ENCODE results near the gene IQGAP3.
"Not testable (repeated sequence)": the region's sequence is repeated elsewhere in the genome, so short reads cannot be mapped to it uniquely, and the experiment has no call there.

The IQGAP3 gene

DNA sequence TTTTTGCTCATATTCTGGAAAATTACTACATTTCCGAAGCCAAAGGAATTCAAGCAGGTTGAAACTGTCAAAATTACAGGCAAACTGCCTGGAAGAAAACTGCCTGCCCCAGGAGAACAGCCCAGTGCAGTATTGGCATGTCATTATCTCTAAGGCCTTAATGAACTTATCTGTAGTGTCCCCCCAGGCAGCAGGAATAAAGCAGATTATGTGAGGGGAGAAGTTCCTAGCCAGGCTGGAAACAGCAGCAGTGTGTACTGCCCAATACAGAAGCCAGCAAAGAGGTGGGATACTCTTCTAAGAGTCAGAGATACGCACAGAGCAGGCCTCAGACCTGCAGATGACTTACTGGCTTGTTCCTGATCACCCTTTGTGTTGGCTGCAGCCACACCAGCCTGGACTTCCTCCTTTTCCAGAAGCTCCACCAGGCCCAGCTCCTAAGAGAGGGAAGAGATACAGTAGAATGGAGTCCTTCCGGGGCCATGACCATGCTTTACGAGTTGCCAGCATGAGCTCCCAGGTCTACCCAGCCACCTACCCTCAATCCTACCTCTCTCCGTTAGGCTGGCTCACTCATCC lies 11.7 kb downstream of the IQGAP3 start:
- DNase-seq = no peak

DNA sequence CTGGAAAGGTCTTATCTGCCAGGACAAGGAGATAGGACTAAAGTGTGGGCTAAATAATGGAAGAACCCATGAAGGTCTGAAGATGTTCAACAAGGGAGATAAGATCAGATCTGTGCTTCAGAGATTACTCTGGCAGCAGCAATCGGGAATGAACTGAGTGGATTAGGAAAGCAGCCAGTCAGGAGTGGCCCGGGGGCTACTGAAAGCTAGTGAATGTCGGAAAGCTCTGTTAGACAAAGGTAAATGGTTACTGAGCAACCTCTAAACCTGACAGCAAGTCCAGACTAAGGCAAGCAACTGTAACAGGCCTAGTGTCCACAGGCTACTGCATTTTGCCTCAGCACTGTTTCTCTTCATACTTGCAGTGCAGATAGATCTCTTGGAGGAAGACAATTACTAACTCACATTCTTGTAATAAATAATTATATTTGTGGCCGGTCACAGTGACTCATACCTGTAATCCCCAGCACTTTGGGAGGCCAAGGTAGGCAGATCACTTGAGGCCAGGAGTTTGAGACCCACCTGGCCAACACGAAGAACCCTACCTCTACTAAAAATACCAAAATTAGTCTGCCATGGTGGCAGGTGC lies 12.5 kb downstream of the IQGAP3 start:
- DNase-seq = no peak

DNA sequence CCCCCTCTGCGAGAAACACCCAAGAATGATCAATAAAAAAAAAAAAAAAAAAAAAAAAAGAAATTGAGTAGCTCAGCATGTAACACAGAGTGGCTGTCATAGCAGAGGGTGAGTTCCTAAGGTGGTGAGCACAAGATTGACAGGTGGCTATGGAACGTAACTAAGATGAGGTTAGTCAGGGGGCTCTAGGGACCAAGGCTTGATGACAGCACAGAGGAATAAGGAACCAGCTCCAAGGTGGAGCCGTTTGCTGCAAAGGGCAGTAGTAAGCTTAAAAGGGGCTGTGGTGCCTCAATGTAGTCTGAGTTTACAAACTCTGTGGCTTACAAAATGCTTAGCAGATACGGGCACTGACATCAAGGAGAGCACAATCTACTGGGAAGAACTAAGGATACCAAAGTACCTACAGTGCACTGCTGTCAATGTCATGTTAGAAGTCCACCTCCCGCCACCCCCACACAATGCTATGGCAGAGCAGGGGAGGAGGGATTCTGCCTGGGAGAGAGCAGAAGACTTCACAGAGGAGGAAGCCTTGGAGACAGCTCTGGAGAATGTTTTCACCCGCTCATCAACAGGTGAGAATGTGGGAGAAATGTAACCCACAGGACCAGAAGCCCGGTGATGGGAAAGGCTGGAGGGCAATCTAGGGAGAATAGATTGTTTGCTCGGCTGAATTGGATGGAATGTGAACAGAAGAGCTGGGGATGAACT lies 13.1 kb downstream of the IQGAP3 start:
- no peak for DNase-seq

DNA sequence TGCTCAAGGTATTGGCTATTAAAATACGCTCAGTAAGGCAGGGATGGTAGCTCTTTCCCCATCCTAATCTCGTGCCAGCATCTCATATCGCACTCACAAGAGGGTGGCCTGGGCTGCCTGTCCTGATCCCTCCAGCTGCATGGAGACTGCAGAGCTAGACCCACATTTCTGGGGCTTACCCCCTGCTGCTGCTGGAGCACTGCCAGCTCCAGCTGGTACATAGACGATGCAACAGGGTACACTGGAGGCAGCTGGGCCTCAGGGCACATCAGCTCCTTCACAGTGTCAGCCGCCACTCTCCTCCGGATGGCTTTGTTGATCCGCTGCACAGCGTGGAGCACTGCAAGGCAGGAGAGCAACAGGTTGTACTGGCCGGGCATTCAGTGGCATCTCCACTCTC lies 16.0 kb downstream of the IQGAP3 start:
- DNase-seq = no peak

DNA sequence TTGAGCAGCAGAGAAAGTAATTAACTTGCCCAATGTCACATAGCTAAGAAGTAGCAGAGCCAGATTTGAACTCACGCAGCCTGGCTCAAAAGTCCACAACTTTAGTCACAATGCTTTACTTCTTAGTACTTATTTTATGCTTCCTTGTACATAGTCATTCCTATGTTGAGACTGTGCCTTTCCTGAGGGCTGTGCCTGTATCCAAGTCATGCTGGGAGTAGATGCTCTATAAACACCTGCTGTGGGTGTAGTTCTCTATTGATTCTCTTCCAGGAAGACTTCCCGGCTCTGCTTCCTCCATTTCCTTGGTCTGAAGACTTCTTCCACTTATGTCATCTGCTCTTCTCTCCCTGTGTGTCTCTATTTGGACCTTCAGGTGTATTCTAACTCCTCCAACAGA lies 16.6 kb downstream of the IQGAP3 start:
- DNase-seq = no peak

DNA sequence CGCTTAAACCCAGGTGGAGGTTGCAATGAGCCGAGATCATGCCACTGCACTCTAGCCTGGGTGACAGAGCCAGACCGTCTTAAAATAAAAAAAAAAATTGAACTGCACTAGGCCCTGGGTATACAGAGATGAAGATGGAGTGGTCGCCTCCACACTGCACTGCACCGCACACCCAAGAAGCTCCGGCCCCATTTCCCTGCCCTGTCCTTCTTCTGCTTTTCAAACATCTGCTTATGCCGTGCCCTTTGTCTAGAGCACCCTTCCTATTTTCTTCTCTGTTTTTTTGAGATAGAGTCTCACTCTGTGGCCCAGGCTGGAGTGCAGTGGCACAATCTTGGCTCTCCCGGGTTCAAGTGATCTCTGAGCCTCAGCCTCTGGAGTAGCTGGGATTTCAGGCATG lies 17.4 kb downstream of the IQGAP3 start:
- DNase-seq = no peak

DNA sequence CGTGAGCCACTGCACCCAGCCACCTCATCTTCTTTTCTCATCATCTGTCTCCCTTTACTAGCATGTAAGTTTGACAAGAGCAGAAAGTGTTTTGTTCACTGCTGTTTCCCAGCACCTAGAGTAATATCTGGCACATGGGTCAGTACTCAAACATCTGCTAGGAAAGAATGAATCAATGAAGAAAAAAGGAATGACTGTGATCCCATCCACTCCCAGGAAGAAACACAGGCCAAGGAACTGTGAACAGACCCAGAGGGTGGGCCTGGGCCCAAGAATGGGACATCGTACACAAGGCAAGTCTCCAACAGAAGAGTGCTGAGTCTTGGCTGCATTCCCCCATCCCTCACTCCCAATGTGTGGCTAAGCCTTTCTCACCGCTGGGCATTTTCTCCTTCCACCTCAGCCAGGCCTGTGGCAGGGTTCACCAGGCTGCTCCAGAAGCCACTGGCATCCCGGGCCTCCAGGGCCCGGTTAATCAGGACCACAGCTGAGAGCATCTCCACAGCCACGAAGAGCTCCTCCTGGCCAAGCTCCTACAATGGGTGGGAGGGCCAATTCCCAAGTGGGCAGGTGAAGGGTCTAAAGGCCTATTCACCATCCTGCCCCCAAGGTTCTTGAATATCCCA lies 18.4 kb downstream of the IQGAP3 start:
- DNase-seq = no peak

DNA sequence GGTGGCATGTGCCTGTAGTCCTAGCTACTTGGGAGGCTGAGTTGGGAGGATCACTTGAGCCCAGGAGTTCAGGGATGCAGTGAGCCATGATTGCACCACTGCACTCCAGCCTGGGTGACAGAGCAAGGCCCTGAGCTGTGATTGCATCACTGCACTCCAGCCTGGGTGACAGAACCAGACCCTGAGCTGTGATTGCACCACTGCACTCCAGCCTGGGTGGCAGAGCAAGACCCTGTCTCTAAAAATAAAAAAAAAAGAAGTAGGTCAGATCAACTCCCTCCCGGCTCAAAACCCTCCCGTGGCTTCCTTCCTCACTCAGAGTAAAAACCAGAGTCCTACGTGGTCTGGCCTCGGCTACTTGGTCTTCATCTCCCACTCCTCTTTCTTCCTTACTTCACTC lies 19.4 kb downstream of the IQGAP3 start:
- DNase-seq = not testable (repeated sequence)

DNA sequence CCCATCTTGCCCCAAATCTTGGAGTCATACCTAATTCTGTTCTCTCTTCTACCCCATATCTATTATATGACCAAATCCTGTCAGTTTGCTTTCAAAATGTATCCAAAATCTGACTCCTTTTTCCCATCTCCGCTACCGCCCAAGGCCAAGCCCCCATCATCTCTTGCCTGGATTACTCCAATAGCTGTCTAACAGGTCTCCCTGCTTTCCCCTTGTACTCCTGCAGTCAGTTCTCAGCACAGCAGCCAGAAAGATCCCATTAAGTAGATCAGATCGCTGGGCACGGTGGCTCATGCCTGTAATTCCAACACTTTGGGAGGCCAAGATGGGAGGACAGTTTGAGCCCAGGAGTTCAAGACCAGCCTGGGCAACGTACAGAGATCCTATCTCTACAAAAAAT lies 19.8 kb downstream of the IQGAP3 start:
- no peak for DNase-seq

DNA sequence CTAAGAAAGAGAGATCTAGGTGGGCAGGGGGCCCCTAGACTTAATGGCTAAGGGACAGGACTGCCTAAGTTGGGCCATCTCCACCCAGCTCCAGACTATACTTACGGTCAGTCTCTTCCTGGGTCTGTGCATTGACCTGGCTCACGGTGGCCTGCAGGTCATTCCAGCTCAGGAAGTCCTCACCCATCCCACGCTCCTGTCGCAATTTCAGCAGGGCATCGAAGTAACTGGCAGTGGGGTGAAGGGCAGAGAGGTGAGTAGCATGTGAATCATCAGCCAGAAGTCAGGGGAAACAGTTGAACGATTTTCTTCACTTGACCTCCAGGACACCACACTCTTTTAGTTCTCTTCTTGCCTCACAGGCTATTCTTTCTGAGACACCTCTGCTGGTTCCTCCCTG lies 20.5 kb downstream of the IQGAP3 start:
- DNase-seq = no peak

DNA sequence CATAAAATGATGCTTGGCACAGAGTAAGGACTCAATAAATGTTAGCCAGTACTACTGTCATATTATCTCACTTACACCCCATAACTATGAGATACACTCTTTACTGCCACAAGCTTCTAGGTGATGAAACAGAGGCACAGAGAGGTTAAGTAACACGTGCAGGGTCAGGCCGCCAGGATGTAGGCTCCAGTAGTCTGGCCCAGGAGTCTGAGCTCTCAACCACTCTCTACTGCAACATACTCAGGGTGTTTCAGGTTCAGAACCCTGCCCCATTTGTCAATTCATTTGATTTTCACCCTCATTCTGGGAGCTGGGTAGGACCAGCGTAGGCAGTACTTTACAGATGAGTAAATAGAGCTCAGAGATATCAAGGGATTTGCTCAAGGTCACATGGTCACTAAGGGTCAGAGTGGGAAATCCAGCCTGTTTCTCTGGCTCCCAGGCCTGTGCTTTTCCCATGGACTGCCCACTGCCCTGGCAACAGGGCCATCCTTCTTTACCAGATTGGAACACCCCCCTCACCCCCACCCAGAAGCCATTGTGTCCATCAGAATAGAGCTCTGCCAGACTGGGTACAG lies 21.2 kb downstream of the IQGAP3 start:
- DNase-seq = no peak

DNA sequence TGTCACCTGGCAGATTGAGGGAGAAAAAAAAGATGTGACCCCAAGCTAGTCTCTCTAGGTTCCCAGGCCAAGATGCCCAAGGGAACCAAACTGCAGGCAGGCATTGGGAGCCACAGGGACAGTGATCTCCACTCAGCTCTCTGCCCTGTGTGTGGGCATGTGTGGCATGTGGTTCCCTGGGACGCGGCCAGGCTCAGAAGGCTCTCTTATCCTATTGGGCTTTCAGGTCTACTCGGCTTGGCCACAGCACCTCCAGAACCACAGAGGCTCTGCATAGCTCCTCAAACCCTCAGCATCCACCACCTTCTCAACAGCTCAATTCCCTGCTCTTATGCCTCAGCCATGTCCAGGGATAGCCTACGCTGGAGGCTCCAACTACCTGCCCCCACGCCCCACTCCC lies 22.0 kb downstream of the IQGAP3 start:
- no peak for DNase-seq

DNA sequence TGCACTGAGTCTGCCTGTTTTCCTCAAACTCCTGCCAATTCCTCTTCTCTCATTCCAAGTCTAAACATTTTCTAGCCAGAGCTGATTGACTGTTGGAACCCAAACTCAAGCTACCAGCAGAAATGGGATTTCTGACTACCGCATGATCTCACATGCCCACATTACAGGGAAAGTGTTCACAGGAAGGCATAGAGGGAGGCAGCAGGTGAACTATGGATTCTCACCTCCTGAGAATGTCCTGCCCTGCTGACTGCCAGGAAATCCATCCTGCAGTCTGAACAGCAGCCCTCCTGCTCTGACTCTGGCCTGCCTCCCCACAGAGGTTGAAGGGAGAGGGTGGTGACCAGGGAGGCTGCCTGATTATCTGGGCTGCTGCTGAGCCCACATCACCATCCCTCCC lies 22.5 kb downstream of the IQGAP3 start:
- DNase-seq = no peak

DNA sequence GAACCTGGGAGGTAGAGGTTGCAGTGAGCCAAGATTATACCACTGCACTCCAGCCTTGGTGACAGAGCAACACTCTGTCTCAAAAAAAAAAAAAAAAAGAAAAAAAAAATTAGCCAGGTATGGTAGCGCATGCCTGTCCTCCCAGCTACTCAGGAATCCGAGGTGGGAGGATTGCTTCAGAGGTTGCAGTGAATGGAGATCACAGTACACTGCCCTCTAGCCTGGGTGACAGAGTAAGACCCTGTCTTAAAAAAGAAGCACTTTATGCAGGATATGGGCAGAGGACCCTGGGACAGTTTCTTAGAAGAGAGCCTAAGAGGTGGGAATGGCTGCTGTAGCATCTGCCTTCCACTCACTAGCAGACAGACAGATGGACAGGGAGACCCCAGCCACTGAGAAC lies 23.0 kb downstream of the IQGAP3 start:
- DNase-seq = no peak

DNA sequence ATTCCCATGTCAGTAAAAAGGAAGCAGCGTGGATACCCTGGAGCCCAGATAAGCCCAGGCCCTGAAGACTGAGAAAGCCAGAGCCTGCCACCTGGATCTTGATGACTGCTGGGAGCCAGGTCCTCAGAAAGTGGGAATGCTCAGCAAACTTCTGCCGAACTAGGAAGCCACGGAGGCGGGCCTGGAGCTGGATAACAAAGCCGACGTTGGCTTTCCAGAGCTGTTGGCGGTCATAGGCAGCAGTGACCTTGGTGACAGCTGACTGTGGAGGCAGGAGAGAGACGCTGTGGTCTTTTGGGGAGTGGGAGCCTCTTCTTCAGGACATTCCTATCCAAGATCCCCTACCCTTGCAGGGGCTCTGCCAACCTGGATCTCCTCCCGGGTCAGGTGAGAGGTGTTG lies 24.4 kb downstream of the IQGAP3 start:
- DNase-seq = no peak

DNA sequence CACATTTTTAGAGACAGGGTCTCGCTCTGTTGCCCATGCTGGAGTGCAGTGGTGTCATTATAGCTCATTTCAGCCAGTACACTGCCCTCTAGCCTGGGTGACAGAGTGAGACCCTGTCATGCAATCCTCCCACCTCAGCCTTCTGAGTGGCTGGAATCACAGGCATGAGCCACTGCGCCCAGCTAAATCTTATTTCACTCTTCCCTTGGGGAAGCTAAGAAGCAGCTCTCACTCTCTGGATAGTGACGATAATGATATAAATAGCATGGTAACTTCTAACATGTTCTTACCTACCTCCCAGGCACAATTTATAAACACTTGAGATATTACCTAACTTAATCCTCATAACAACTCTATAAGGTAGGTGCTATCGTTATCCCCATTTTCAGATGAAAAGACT lies 24.9 kb downstream of the IQGAP3 start:
- DNase-seq = no peak

DNA sequence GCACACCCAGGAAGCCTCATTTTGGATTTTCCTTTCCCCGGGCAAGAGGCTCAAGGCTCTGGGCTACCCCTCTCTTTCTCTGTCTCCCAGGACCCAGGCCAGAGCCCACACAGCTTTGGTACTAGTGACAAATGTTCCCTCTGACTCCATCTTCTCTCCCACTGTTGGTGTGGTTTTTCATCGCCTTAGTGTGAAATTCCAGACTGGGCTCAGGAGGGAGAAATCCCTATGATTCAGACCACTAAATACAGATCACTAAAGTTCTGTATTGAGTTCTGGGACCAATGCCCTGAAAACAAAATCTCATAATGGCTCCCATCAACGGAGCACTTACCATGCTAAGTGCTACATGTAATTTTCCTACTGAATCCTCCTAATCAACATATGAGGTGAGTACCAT lies 26.1 kb downstream of the IQGAP3 start:
- no peak for DNase-seq

DNA sequence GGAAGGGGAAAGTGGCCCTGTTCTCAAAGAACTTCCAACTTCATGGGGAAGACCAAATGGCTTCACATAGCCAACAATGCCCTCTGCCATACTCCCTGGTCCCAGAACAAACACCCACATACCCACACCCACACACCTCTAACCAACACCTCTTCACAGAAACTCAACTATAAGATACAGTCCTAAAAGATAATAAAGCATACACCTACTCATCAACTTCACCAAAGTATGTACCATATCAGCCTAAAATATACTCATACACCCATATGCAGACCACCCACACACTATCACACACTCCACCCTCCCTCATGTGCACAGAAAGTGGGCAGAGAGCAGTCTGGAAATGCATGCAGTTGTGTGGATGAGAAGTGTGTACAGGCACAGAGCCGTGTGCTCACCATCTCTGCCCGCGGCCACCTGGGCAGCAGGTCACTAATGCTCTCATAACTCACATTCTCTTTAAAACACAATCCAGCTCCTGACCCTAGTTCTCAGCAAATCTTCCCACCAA lies 27.7 kb downstream of the IQGAP3 start:
- DNase-seq = no peak

DNA sequence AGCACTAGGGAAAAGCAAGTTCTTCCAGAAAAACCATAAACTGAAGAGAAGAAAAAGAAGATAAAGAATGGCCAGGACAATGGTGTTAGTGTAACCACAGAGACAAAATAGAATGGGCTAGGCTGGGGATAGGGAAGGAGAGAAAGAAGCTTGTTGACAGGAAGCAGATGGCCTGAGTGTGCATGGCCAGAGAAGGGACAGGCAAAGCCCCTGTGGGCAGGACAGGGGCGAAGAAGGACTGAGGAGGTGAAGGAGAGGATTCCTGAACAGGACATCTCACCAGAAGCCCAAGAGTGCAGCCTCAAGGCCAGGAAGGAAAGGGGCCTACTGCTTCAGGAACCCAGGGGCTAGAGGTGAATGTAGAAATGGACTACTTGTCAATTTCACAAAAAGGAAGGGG lies 29.3 kb downstream of the IQGAP3 start:
- no peak for DNase-seq

DNA sequence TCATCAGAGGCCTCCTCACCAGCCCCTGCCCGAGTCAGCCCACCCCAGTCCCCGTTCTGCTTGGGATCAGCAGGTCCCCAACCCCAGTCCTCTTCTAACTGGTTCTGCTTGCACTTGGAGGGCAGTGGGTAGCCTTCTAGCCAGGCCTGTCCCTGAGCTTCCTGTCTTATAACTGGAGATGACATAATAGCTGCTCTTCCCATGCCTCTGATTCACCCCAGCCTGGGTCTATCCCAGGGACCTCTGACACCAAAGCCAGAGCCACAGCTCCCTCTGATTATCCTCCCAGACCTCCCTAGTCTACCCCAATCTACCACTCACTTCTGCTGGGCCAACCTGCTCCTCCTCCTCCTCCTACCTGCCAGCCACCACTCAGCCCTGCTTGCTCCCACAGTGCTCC lies 31.4 kb downstream of the IQGAP3 start:
- no peak for DNase-seq

DNA sequence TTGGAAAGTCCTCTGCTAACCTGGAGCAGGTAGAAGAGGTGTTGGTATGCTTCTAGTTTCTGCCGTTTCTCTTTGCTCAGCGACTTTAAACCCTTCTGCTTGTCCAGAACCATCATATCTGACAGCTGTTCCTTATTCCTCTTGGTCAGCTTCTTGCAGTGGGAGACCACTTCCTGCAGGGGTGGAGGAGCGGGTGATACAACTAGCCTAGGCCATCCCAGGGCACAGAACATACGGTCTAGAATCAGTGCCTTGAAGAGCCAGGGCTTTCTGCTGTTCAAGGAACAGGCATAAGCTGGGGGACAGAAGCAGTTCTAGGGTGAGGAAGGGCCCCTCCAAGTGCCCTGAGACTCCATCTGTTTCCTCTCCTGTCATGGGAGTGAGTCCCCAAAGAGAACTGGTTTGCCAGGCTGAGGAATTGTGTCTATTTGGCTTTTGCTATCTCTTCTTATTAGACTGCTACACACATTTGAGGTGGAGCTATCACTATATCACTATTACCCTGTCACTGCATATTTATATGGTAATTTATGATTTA lies 32.5 kb downstream of the IQGAP3 start:
- no peak for DNase-seq

DNA sequence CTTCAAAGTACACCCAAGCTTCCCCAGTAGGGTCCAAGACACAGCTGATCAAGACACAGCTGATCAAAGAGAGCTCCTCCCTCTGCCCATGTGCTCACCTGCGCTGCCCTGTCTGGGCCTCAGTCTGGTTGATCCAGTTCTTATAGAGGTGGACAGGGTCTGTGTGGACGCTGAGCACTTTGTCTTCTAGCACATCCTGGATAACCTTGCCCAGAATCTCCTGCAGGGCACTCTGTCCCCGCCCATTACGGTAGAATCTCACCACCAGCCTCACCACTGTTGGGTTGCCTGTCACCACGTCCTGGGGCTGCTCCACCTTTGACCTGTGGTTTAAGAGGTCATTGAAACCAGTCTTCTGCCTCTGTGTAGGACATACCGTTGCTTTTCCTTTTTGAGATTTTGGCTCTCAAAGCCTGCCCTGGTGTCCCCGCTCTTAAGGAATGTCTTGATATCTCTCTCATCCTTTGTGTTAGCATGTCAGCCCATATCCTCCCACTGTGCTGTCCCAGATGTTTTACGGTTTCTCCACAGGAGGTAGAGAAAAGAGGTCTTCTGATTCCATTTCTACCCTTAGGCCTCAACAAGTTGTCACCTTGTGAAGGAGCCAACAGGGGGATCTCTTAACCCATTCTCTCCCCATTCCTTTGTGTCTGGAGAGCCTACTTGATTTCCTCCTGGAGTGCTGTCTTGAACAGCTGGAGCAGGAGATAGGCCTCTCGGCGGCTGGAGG lies 33.5 kb downstream of the IQGAP3 start:
- DNase-seq = no peak

DNA sequence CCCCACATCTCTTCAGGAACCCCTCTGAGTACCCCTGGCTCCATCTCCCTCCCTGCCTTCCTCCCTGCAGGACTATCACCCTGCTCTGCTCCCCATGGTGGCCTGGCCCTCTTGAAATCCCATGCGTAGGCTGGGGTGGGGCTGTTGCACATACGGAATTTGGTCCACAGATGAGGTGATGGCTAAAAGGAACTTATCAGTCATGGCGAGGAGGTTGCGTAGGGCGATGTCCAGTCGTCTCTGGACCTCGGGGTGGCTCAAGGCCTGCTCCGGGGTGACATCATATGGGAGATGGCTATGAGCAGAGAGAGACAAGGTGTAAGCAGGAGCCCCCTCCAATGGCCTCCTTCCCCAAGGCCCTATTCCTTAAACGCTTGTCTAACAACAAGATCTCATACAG lies 35.3 kb downstream of the IQGAP3 start:
- DNase-seq = no peak

All from NCI-H2171 (cell line).